AG04449 (cell line): ENCODE results near the gene TMPRSS3.

Experiments
- CTCF ChIA-PET: fragments of 350-600 bp; formaldehyde crosslinking; extraction: SDS; loops from one replicate; lab custom pipeline; 2021; ENCODE audit warnings: antibody characterized with exemption; lab: Yijun Ruan, JAX
- POLR2A ChIA-PET: fragments of 400-600, 350-600 bp; formaldehyde crosslinking; extraction: SDS; loops from one replicate; lab custom pipeline; 2020; ENCODE audit warnings: antibody characterized with exemption, inconsistent platforms; lab: Yijun Ruan, JAX
- DNase-seq: peaks from one replicate; pipeline ENCODE4 v3.0.0-alpha.2; 2010; ENCODE audit warnings: low read depth, low spot score
- H3K4me3 ChIP-seq: 2 replicates; pipeline ENCODE4 v1.5.1; 2011; ENCODE audit warnings: low read depth, mild to moderate bottlenecking, control low read depth, low read length
- TF ChIP-seq, protein P1 (sequence below): IDR thresholded peaks from one replicate; pipeline ENCODE4 v1.5.1; 2011; ENCODE audit warnings: mild to moderate bottlenecking, moderate library complexity, low read length, control low read depth, inconsistent platforms; ENCODE audit not compliant: insufficient read depth; ENCODE audit errors: missing control alignments

Gene TMPRSS3

DNA sequence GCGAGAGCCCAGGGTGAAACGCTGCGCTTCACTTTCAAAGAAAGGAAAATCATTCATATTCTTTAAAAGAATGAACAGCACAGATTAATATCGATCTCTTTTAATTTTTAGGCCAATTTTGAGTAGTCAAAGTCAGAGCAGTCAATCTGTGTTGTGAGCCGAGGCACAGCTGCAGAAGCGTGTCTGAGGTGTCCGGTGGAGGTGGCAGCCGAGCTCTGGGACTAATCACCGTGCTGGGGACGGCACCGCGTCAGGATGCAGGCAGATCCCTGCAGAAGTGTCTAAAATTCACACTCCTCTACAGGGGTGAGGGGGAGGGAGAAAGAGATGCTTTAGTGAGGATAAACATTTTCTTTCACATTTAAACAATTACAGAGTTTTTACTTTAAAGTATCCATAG lies 33.7 kb downstream of the TMPRSS3 start:
- DNase-seq = no peak
- H3K4me3 ChIP-seq = no peak overlapping the region
- TF ChIP-seq, protein P1, sequence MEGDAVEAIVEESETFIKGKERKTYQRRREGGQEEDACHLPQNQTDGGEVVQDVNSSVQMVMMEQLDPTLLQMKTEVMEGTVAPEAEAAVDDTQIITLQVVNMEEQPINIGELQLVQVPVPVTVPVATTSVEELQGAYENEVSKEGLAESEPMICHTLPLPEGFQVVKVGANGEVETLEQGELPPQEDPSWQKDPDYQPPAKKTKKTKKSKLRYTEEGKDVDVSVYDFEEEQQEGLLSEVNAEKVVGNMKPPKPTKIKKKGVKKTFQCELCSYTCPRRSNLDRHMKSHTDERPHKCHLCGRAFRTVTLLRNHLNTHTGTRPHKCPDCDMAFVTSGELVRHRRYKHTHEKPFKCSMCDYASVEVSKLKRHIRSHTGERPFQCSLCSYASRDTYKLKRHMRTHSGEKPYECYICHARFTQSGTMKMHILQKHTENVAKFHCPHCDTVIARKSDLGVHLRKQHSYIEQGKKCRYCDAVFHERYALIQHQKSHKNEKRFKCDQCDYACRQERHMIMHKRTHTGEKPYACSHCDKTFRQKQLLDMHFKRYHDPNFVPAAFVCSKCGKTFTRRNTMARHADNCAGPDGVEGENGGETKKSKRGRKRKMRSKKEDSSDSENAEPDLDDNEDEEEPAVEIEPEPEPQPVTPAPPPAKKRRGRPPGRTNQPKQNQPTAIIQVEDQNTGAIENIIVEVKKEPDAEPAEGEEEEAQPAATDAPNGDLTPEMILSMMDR = no peak
- POLR2A ChIA-PET = no interaction called here
- CTCF ChIA-PET = no interaction called here

DNA sequence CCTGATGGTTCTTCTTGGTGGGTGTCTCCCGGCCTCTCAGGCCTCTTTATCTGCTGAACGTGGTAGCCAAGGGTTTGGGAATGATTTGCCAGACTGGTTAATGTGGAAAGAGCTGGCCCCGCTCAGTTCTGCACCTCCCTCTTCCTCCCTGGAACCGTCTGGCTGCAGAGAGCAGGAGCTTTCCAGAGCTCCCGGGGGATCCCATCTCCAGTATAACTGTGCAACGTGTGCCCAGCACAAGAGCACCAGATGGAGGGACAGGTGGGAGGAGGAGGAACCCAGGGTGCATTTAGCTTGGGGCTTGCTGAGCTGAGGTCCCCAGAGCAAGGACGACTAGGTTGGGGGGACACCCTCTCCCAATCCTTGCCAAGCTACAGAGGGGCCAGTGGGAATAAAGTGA lies 34.6 kb downstream of the TMPRSS3 start:
- ChIA-PET CTCF (no interaction called here), POLR2A (no interaction called here)
- no peak for DNase-seq
- TF ChIP-seq, protein P1 = no peak
- H3K4me3 ChIP-seq = no peak overlapping the region

DNA sequence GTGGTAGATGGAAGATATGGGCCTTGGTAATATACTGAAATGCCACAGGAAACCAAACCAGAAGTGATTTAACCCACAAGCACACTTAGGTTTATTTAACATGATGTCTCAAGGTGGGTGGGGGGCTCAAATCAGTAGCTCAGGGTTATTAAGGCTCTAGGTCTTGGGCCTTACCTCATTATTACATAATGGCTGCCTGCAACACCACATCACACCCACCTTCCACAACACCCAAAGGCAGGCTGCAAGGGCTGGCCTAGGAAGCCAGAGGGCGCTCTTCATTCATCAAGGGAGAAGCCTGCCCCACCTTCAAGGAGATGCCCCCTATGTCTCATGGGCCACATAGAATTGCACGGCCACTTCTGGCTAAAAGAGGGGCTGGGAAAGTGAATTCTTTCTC lies 35.5 kb downstream of the TMPRSS3 start:
- TF ChIP-seq, protein P1 = no peak
- ChIA-PET POLR2A (no interaction called here), CTCF (no interaction called here)
- no peak overlapping the region for H3K4me3 ChIP-seq
- DNase-seq = no peak

DNA sequence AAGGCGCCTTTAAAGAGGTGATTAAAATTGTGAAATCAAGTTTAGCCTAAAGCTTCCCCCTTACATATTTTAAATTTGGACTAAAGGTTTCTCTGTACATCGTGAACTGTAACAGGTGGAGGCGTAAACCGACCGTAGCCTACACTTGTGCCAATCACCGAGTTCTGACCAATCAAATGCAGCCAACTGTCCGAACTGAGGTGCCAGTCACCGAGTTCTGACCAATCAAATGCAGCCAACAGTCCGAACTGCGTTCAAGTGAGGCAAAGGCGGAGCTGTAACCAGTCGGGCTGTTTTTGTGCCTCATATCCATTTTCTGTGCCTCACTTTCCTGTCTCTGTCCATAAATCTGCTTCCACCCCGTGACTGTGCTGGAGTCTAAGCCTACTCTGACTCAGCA lies 36.9 kb downstream of the TMPRSS3 start:
- TF ChIP-seq, protein P1 = no peak
- ChIA-PET POLR2A (no interaction called here), CTCF (no interaction called here)
- no peak overlapping the region for H3K4me3 ChIP-seq
- no peak for DNase-seq

DNA sequence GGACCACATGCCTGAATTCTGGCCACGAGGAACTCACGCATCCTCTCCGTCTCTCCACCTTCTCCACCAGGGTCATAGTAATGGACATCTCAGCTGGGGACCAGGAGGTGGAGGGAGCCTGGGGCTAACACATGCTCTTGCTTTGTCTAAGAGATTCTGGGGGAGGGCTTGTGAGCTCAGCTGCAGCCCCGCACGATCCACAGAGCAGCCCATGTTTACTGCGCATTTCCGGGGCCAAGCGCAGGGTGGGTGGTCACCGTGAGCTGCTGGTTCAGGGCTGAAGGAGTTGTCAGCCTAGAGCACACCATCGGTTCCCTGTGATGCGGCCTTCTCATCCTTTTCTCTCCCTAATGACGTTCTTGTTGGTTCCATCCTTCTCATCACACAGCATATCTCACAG lies 37.6 kb downstream of the TMPRSS3 start:
- POLR2A ChIA-PET = no interaction called here
- CTCF ChIA-PET = no interaction called here
- DNase-seq = no peak
- TF ChIP-seq, protein P1 = no peak
- no peak overlapping the region for H3K4me3 ChIP-seq

DNA sequence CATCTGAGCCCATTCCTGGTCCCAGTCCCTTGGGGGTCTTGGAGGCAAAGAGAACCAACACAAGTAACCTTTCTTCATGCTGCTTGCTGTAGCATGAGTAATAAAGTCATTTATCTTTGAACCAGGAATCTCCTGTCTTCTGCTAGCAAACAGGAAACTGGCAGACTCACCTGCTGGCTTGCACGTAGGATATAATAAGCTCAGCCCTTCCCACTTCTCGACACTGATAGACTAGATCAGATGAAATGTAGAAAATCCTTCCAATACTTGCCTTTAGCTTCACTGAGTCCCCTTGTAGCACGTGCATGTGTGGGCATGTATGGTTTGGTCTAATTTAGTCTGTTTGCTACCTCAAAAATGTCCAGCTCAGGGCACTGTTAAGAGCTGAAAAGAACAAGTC lies 38.5 kb downstream of the TMPRSS3 start:
- DNase-seq = no peak
- ChIA-PET POLR2A (no interaction called here), CTCF (no interaction called here)
- H3K4me3 ChIP-seq = no peak overlapping the region
- TF ChIP-seq, protein P1 = no peak
